Spinal cord (tissue), 10 donors: Measurements from ENCODE around the gene TMEM260. TPM values are rescaled to one million over a fixed set of nuclear protein-coding genes. Genes with fewer than 3 reads are reported as not detected.
"Not testable (repeated sequence)": the region's sequence is repeated elsewhere in the genome, so short reads cannot be mapped to it uniquely, and the experiment has no call there.

ENCODE experiments used
- DNase-seq, 6 donors: peaks; one replicate each; pipeline versions ENCODE4 v3.0.0 to v3.0.0-alpha.2; 2013 to 2015; ENCODE audit warnings: low spot score in 6 of 6, low read depth in 4 of 6
- H3K27ac ChIP-seq: one replicate; pipeline ENCODE4 v1.5.1; 2013; ENCODE audit warnings: low read depth, low read length, control low read depth
- H3K27me3 ChIP-seq: one replicate; pipeline ENCODE4 v1.6.1; 2013; ENCODE audit warnings: low read length; ENCODE audit not compliant: control insufficient read depth, insufficient read depth
- H3K36me3 ChIP-seq: one replicate; pipeline ENCODE4 v1.6.1; 2013; ENCODE audit warnings: low read length; ENCODE audit not compliant: control insufficient read depth, insufficient read depth
- H3K4me1 ChIP-seq: one replicate; pipeline ENCODE4 v1.6.1; 2013; ENCODE audit warnings: low read length; ENCODE audit not compliant: control insufficient read depth, insufficient read depth
- H3K4me3 ChIP-seq: one replicate; pipeline ENCODE4 v1.5.1; 2013; ENCODE audit warnings: low read depth, low read length, control low read depth
- H3K9me3 ChIP-seq: one replicate; pipeline ENCODE4 v1.6.1; 2013; ENCODE audit warnings: low read length; ENCODE audit not compliant: control insufficient read depth, insufficient read depth
- WGBS: methylation state at CpG from one replicate; pipeline ENCODE4 v1.1.5; 2013; ENCODE audit warnings: missing lambda C conversion rate; ENCODE audit not compliant: insufficient coverage; 5-methylcytosine and 5-hydroxymethylcytosine counted together
- polyA plus RNA-seq, 2 donors: library from polyadenylated mRNA; unstranded; fragments of 120-200 nt; gene quantifications; one replicate each; pipeline ENCODE4 v1.2.1, GENCODE V29; 2013; ENCODE audit not compliant: insufficient read length in 2 of 2
- total RNA-seq, 2 donors: library from RNA; depleted of rRNA in 1 of 2; stranded (reverse); fragments of 120-200 nt in 1 of 2; fragments of >200 nt in 1 of 2; gene quantifications; one replicate each; pipeline versions ENCODE4 v1.2.3 to v1.2.4, GENCODE V29; 2013 to 2014
- donor health status: healthy.

Gene TMEM260
- total and polyA plus RNA-seq, 4 donors = 18.1 to 28.3 (median 20.4) TPM

GRCh38 chr14:56592746-56593544 lies 13.3 kb downstream of the TMEM260 start:
- DNase-seq = no peak

GRCh38 chr14:56594428-56594827 lies 14.8 kb downstream of the TMEM260 start:
- Histone ChIP-seq H3K4me3 (no peak overlapping the region), H3K27ac (no peak overlapping the region), H3K4me1 (no peaks in the 10 kb centered on the region), H3K27me3 (no peaks in the 10 kb centered on the region), H3K9me3 (no peaks in the 10 kb centered on the region), H3K36me3 (no peaks in the 10 kb centered on the region)
- WGBS = no CpG with 5 or more reads among the region's 1 CpG
- DNase-seq = no peak

More at GRCh38 chr14:56592746-56593544, 13.3 kb downstream of the TMEM260 start:
- 80% methylated on average over 1 of the region's 5 CpGs for WGBS
- Histone ChIP-seq H3K4me1 (no peaks in the 10 kb centered on the region), H3K36me3 (no peaks in the 10 kb centered on the region), H3K27ac (no peak overlapping the region), H3K9me3 (no peaks in the 10 kb centered on the region), H3K27me3 (no peaks in the 10 kb centered on the region), H3K4me3 (no peak overlapping the region)

GRCh38 chr14:56598519-56598918 lies 18.9 kb downstream of the TMEM260 start:
- no peaks in the 10 kb centered on the region for H3K36me3 ChIP-seq
- no peaks in the 10 kb centered on the region for H3K27me3 ChIP-seq
- H3K4me3 ChIP-seq = no peak overlapping the region
- 100% methylated on average over 1 of the region's 1 CpG for WGBS
- no peak for DNase-seq
- H3K9me3 ChIP-seq = peaks cover 1% of the 10 kb centered on the region
- no peak overlapping the region for H3K27ac ChIP-seq
- H3K4me1 ChIP-seq = no peaks in the 10 kb centered on the region

GRCh38 chr14:56603648-56604047 lies 24.1 kb downstream of the TMEM260 start:
- H3K4me1 ChIP-seq = no peaks in the 10 kb centered on the region
- no peak overlapping the region for H3K4me3 ChIP-seq
- no peaks in the 10 kb centered on the region for H3K27me3 ChIP-seq
- WGBS = 100% methylated on average over 1 of the region's 2 CpGs
- peaks cover 4% of the 10 kb centered on the region for H3K36me3 ChIP-seq
- DNase-seq = no peak
- no peak overlapping the region for H3K27ac ChIP-seq
- peaks cover 1% of the 10 kb centered on the region for H3K9me3 ChIP-seq

GRCh38 chr14:56608689-56609088 lies 29.1 kb downstream of the TMEM260 start:
- DNase-seq = no peak
- Histone ChIP-seq H3K4me1 (no peaks in the 10 kb centered on the region), H3K9me3 (no peaks in the 10 kb centered on the region), H3K4me3 (no peak overlapping the region), H3K27ac (no peak overlapping the region), H3K27me3 (no peaks in the 10 kb centered on the region), H3K36me3 (peaks cover 8% of the 10 kb centered on the region)
- WGBS = no CpG with 5 or more reads among the region's 2 CpGs

- WGBS = no CpG with 5 or more reads among the region's 2 CpGs
- not testable (repeated sequence) for H3K36me3 ChIP-seq, H3K27ac ChIP-seq, H3K9me3 ChIP-seq, H3K4me3 ChIP-seq, H3K4me1 ChIP-seq, H3K27me3 ChIP-seq, DNase-seq
Observed at GRCh38 chr14:56611663-56612062, 32.1 kb downstream of the TMEM260 start.

- DNase-seq = no peak
- H3K36me3 ChIP-seq = peaks cover 8% of the 10 kb centered on the region
- no peak overlapping the region for H3K27ac ChIP-seq
- H3K27me3 ChIP-seq = no peaks in the 10 kb centered on the region
- H3K9me3 ChIP-seq = no peaks in the 10 kb centered on the region
- no peaks in the 10 kb centered on the region for H3K4me1 ChIP-seq
- no peak overlapping the region for H3K4me3 ChIP-seq
Observed at GRCh38 chr14:56617084-56617483, 37.5 kb downstream of the TMEM260 start.

GRCh38 chr14:56630707-56631106 lies 51.1 kb downstream of the TMEM260 start:
- WGBS = 31% methylated on average over 1 of the region's 3 CpGs
- H3K27me3 ChIP-seq = no peaks in the 10 kb centered on the region
- no peak overlapping the region for H3K4me3 ChIP-seq
- peaks cover 2% of the 10 kb centered on the region for H3K9me3 ChIP-seq
- no peaks in the 10 kb centered on the region for H3K4me1 ChIP-seq
- DNase-seq = no peak
- no peak overlapping the region for H3K27ac ChIP-seq
- peaks cover 6% of the 10 kb centered on the region for H3K36me3 ChIP-seq

GRCh38 chr14:56632195-56632594 lies 52.6 kb downstream of the TMEM260 start:
- Histone ChIP-seq H3K27me3 (no peaks in the 10 kb centered on the region), H3K4me1 (no peaks in the 10 kb centered on the region), H3K4me3 (no peak overlapping the region), H3K36me3 (peaks cover 15% of the 10 kb centered on the region), H3K27ac (no peak overlapping the region), H3K9me3 (peaks cover 2% of the 10 kb centered on the region)
- DNase-seq = peak in 2 of 6 donors; percentile 25 to 54
- no CpG with 5 or more reads among the region's 2 CpGs for WGBS

GRCh38 chr14:56633544-56633943 lies 53.9 kb downstream of the TMEM260 start:
- H3K36me3 ChIP-seq = peaks cover 25% of the 10 kb centered on the region
- H3K4me3 ChIP-seq = no peak overlapping the region
- no peaks in the 10 kb centered on the region for H3K27me3 ChIP-seq
- no peak for DNase-seq
- no CpG with 5 or more reads among the region's 1 CpG for WGBS
- H3K27ac ChIP-seq = no peak overlapping the region
- H3K9me3 ChIP-seq = peaks cover 2% of the 10 kb centered on the region
- no peaks in the 10 kb centered on the region for H3K4me1 ChIP-seq
